Lower leg skin (tissue), 4 donors: ENCODE measurements around the gene VEGFB. TPM values are rescaled to one million over a fixed set of nuclear protein-coding genes. Genes with fewer than 3 reads are reported as not detected.
A peak's percentile ranks its signal among the peaks of the same experiment; 100 is the strongest.

Experiments
- DNase-seq, 2 donors: peaks; one replicate each; pipeline ENCODE4 v3.0.0-alpha.2; 2019; ENCODE audit warnings: low spot score in 2 of 2
- H3K4me3 ChIP-seq: fragments of 200-600 bp; sonication (generic); 2 replicates; pipeline ENCODE4 v1.5.1; 2017; ENCODE audit warnings: mild to moderate bottlenecking, low read depth; ENCODE audit not compliant: poor library complexity, severe bottlenecking
- CTCF ChIP-seq, 3 donors: fragments of 450-650 bp; IDR thresholded peaks; one replicate each; pipeline ENCODE4 v1.5.1; 2016; ENCODE audit warnings: antibody characterized with exemption in 3 of 3, mild to moderate bottlenecking in 3 of 3, moderate library complexity in 2 of 3
- POLR2A ChIP-seq, 2 donors: fragments of 450-650 bp; IDR thresholded peaks; one replicate each; pipeline ENCODE4 v1.6.1; 2016 to 2017; ENCODE audit warnings: antibody characterized with exemption in 2 of 2, mild to moderate bottlenecking in 1 of 2, moderate library complexity in 1 of 2
- WGBS, 2 donors: methylation state at CpG; one replicate each; pipeline ENCODE4 v1.1.5; 2018; 5-methylcytosine and 5-hydroxymethylcytosine counted together
- intact Hi-C: fragments of 100-400 bp; cut with DNase I; formaldehyde crosslinking; loops from one replicate; pipeline ENCODE4 v1.15.0; 2023; ENCODE audit warnings: low total_unique reads
- total RNA-seq, 4 donors: library from RNA; depleted of rRNA; stranded (reverse); fragments of >200 nt; gene quantifications; one replicate each; pipeline ENCODE4 v1.1.0, GENCODE V29; 2016

VEGFB gene
- total RNA-seq, 4 donors from 2014 or later = 45.9 to 71.2 (median 65.6) TPM

GRCh38 chr11:64238076-64238475 lies 3.7 kb downstream of the VEGFB start:
- intact Hi-C loops = no loop called here
- TF ChIP-seq POLR2A (IDR thresholded peaks at IDR 0.05) = no peak
- TF ChIP-seq CTCF (IDR thresholded peaks at IDR 0.05) = no peak
- WGBS, 2 donors = 73 to 80% methylated on average over 9 of the region's 9 CpGs
- no peak overlapping the region for H3K4me3 ChIP-seq
- DNase-seq = no peak

GRCh38 chr11:64238999-64239398 lies 4.6 kb downstream of the VEGFB start:
- WGBS, 2 donors = 71 to 87% methylated on average over 5 of the region's 5 CpGs
- TF ChIP-seq POLR2A (IDR thresholded peaks at IDR 0.05) (no peak), CTCF (IDR thresholded peaks at IDR 0.05) (no peak)
- intact Hi-C loops = no loop called here
- no peak for DNase-seq
- no peak overlapping the region for H3K4me3 ChIP-seq

- H3K4me3 ChIP-seq = no peak overlapping the region
- intact Hi-C loops = no loop called here
- DNase-seq = no peak
- 72 to 81% methylated on average over 11 of the region's 11 CpGs for WGBS, 2 donors
- TF ChIP-seq CTCF (IDR thresholded peaks at IDR 0.05) = no peak
- TF ChIP-seq POLR2A (IDR thresholded peaks at IDR 0.05) = no peak
Observed at GRCh38 chr11:64239662-64240434, 5.5 kb downstream of the VEGFB start.

- peak within 1 kb of the TSS; percentile 59 for H3K4me3 ChIP-seq
- TF ChIP-seq POLR2A (IDR thresholded peaks at IDR 0.05) = peak in 1 of 2 donors; percentile 72
- peak in 1 of 3 donors; percentile 11 for TF ChIP-seq CTCF (IDR thresholded peaks at IDR 0.05)
- intact Hi-C loops = no loop called here
- 1% methylated on average over 53 to 55 of the region's 58 CpGs for WGBS, 2 donors
- DNase-seq = peak; percentile 96 to 99
Observed at GRCh38 chr11:64240435-64241240, 6.3 kb downstream of the VEGFB start, which contains the start of gene FKBP2. Gene FKBP2, plus strand, starts transcription at chr11:64241095. Its CDS starts 1,293 bp downstream, at chr11:64242388.

- peak overlapping the region; percentile 41 for H3K4me3 ChIP-seq
- intact Hi-C loops = no loop called here
- 1 to 2% methylated on average over 22 to 24 of the region's 24 CpGs for WGBS, 2 donors
- TF ChIP-seq POLR2A (IDR thresholded peaks at IDR 0.05) = no peak
- TF ChIP-seq CTCF (IDR thresholded peaks at IDR 0.05) = no peak
- peak; percentile 99 to 100 for DNase-seq
Observed at GRCh38 chr11:64241241-64241490, 6.8 kb downstream of the VEGFB start.
